Measurements from ENCODE around the gene RAD17.
"Not testable (repeated sequence)": the region's sequence is repeated elsewhere in the genome, so short reads cannot be mapped to it uniquely, and the experiment has no call there.

Gene RAD17

GRCh38 chr5:69404659-69405330 is 35.2 kb downstream of the RAD17 start:
- no peak for DNase-seq

- peak; percentile 91 for DNase-seq
Observed at GRCh38 chr5:69414885-69415583, 45.4 kb downstream of the RAD17 start, which contains the start of gene MARVELD2. MARVELD2 (plus strand) TSS chr5:69415116; CDS start chr5:69419386, 4,270 bp downstream.

GRCh38 chr5:69415584-69415958 is 46.0 kb downstream of the RAD17 start:
- DNase-seq, result no peak

GRCh38 chr5:69416180-69416579 is 46.6 kb downstream of the RAD17 start:
- DNase-seq, result peak; percentile 0

- DNase-seq, result peak; percentile 2
Observed at GRCh38 chr5:69416699-69417098, 47.1 kb downstream of the RAD17 start.

GRCh38 chr5:69418554-69418953 is 48.9 kb downstream of the RAD17 start:
- no peak for DNase-seq

GRCh38 chr5:69431424-69432303 is 62.0 kb downstream of the RAD17 start:
- DNase-seq, result no peak

GRCh38 chr5:69432412-69433206 is 63.0 kb downstream of the RAD17 start:
- no peak for DNase-seq

- DNase-seq, result not testable (repeated sequence)
Observed at GRCh38 chr5:69435276-69435884, 65.8 kb downstream of the RAD17 start.

- no peak for DNase-seq
Observed at GRCh38 chr5:69444127-69444754, 74.6 kb downstream of the RAD17 start.

- DNase-seq, result no peak
Observed at GRCh38 chr5:69449511-69449910, 79.9 kb downstream of the RAD17 start.

- no peak for DNase-seq
Observed at GRCh38 chr5:69450116-69450515, 80.5 kb downstream of the RAD17 start.

- DNase-seq, result not testable (repeated sequence)
Observed at GRCh38 chr5:69450527-69450926, 80.9 kb downstream of the RAD17 start.

GRCh38 chr5:69451941-69452647 is 82.5 kb downstream of the RAD17 start:
- DNase-seq, result no peak

GRCh38 chr5:69453487-69453886 is 83.9 kb downstream of the RAD17 start:
- not testable (repeated sequence) for DNase-seq

GRCh38 chr5:69454460-69455249 is 85.0 kb downstream of the RAD17 start:
- DNase-seq, result no peak

GRCh38 chr5:69455428-69455988 is 85.9 kb downstream of the RAD17 start:
- not testable (repeated sequence) for DNase-seq

- DNase-seq, result no peak
Observed at GRCh38 chr5:69462170-69462569, 92.6 kb downstream of the RAD17 start.

Data from NCI-H345 (cell line).